HepG2 (cell line): ENCODE data around the gene SAMD9. TPM values are rescaled to one million over a fixed set of nuclear protein-coding genes. Genes with fewer than 3 reads are reported as not detected.
A peak's percentile ranks its signal among the peaks of the same experiment; 100 is the strongest.

Source experiments
- ATAC-seq: fragments of 200-7000 bp; cut with Tn5 transposase; 3 replicates; pipeline ENCODE4 v1.9.1; 2020; ENCODE audit warnings: mild to moderate bottlenecking, moderate library complexity
- BruUV-seq: library from RNA; stranded (reverse); fragments of 400-500 nt; replicated peaks from 2 replicates; lab custom pipeline; 2021; lab: Mats Ljungman, UMichigan
- CTCF ChIA-PET: fragments of 300-600 bp; formaldehyde crosslinking; extraction: SDS; loops from one replicate; lab custom pipeline; 2021; ENCODE audit warnings: low total read pairs, inconsistent platforms, low intra/inter-chr PET ratio; lab: Yijun Ruan, JAX
- POLR2A ChIA-PET: fragments of 350-600 bp; sonication (Branson Sonifier 250); formaldehyde crosslinking; loops from one replicate; lab custom pipeline; 2020; ENCODE audit warnings: antibody characterized with exemption, inconsistent platforms; lab: Yijun Ruan, JAX
- DNase-seq: peaks from one replicate; pipeline ENCODE4 v3.0.0-alpha.2; 2015; ENCODE audit warnings: low spot score
- FAIRE-seq: peaks from 3 replicates; lab custom pipeline; 2011; peaks lifted over from hg19 to GRCh38; lab: Jason Lieb, UNC
- H2AFZ ChIP-seq: one replicate; pipeline ENCODE4 v1.6.1; 2011; ENCODE audit warnings: low read length, inconsistent platforms
- H3K27ac ChIP-seq: fragments of 300-600 bp; 3 replicates; pipeline ENCODE4 v1.8.0; 2011; ENCODE audit warnings: mixed run types, mild to moderate bottlenecking, mixed read lengths, low read length, inconsistent platforms; ENCODE audit not compliant: insufficient read depth; ENCODE audit errors: extremely low read length
- H3K27me3 ChIP-seq, 2 experiments: fragments of 200-600 bp in 1 of 2; 2 replicates in 1 of 2; 3 replicates in 1 of 2; pipeline versions ENCODE4 v1.6.0 to v1.8.0; 2011; ENCODE audit warnings: low read length in 2 of 2, mild to moderate bottlenecking in 2 of 2, moderate library complexity in 2 of 2, inconsistent platforms in 1 of 2; ENCODE audit not compliant: insufficient read depth in 2 of 2, control insufficient read depth in 1 of 2
- H3K36me3 ChIP-seq, 2 experiments: fragments of 200-600 bp in 1 of 2; replicated peaks in 1 of 2; 2 replicates in 1 of 2; 3 replicates in 1 of 2; pipeline versions ENCODE4 v1.5.1 to v1.8.0; 2011; ENCODE audit warnings: low read length in 2 of 2, inconsistent platforms in 1 of 2; ENCODE audit not compliant: insufficient read depth in 2 of 2, control insufficient read depth in 1 of 2
- H3K4me1 ChIP-seq: 2 replicates; pipeline ENCODE4 v1.5.1; 2012; ENCODE audit warnings: low read length, inconsistent platforms; ENCODE audit not compliant: insufficient read depth
- H3K4me2 ChIP-seq: 2 replicates; pipeline ENCODE4 v1.6.0; 2011; ENCODE audit warnings: low read depth, low read length, inconsistent platforms
- H3K4me3 ChIP-seq, 3 experiments: fragments of 200-600 bp in 1 of 3; sonication (generic), shearing (Covaris generic) in 1 of 3; replicated peaks in 1 of 3; 2 replicates each; pipeline ENCODE4 v1.5.1; 2011 to 2016; ENCODE audit warnings: low read length in 3 of 3, inconsistent platforms in 2 of 3, low read depth in 2 of 3, mild to moderate bottlenecking in 2 of 3, control low read depth in 1 of 3, mixed read lengths in 1 of 3; ENCODE audit not compliant: insufficient read depth in 1 of 3
- H3K79me2 ChIP-seq: one replicate; pipeline ENCODE4 v1.6.1; 2011; ENCODE audit warnings: low read length, inconsistent platforms; ENCODE audit not compliant: insufficient read depth
- H3K9ac ChIP-seq: 2 replicates; pipeline ENCODE4 v1.6.0; 2011; ENCODE audit warnings: mild to moderate bottlenecking, low read depth, low read length, inconsistent platforms; ENCODE audit not compliant: insufficient read depth
- H3K9me3 ChIP-seq: 2 replicates; pipeline ENCODE4 v1.5.1; 2012; ENCODE audit warnings: mild to moderate bottlenecking, low read length
- H4K20me1 ChIP-seq: 2 replicates; pipeline ENCODE4 v1.6.0; 2011; ENCODE audit warnings: inconsistent platforms, mild to moderate bottlenecking, low read length, moderate library complexity; ENCODE audit not compliant: insufficient read depth
- POLR2AphosphoS5 ChIP-seq: IDR thresholded peaks from 2 replicates; pipeline ENCODE4 v1.6.1; 2012; ENCODE audit warnings: low read depth, low read length
- SRSF4 ChIP-seq: fragments of 200-400 bp; formaldehyde crosslinking; IDR thresholded peaks from one replicate; pipeline ENCODE4 v1.6.1; 2018; ENCODE audit warnings: mild to moderate bottlenecking, low read depth, low read length, moderate library complexity; ENCODE audit not compliant: poor library complexity, severe bottlenecking
- STAG1 ChIP-seq: sonication (generic); formaldehyde crosslinking; IDR thresholded peaks from 2 replicates; pipeline ENCODE4 v1.4.0; 2020; ENCODE audit warnings: missing genetic modification reagents
- ZNF207 ChIP-seq: fragments of 450-650 bp; IDR thresholded peaks from 2 replicates; pipeline ENCODE4 v1.6.1; 2016; ENCODE audit warnings: antibody characterized with exemption, borderline replicate concordance
- ZNF749 ChIP-seq: sonication (generic); formaldehyde crosslinking; IDR thresholded peaks from 2 replicates; pipeline ENCODE4 v1.8.0; 2022; ENCODE audit warnings: mild to moderate bottlenecking, missing genetic modification reagents, moderate library complexity, borderline replicate concordance
- WGBS: methylation state at CpG from one replicate; pipeline ENCODE4 v1.1.6; 2017; ENCODE audit warnings: low lambda C conversion rate; 5-methylcytosine and 5-hydroxymethylcytosine counted together
- in situ Hi-C: cut with HindIII; loops from 2 replicates; pipeline ENCODE4 v1.10.0; 2017; ENCODE audit warnings: low pct_unique_long_range_greater_than_20kb; ENCODE audit not compliant: extremely low pct_ligation_motif_present
- intact Hi-C: fragments of 100-400 bp; cut with micrococcal nuclease; formaldehyde crosslinking; loops from one replicate; pipeline ENCODE4 v1.10.0; 2022; ENCODE audit not compliant: unreplicated experiment
- polyA plus RNA-seq, 8 experiments: library from polyadenylated mRNA; depleted of rRNA in 3 of 8; stranded (reverse) in 7 of 8; unstranded in 1 of 8; fragments of >200 nt; fragmentation: Illumina TruSeq in 4 of 8; extraction: Trizol in 4 of 8; gene quantifications; 2 replicates each; pipeline versions ENCODE4 v1.2.1 to v1.2.3, GENCODE V29; 2011 to 2016; ENCODE audit warnings: low read depth in 4 of 8, missing spikeins in 1 of 8, mixed read lengths in 1 of 8; ENCODE audit not compliant: insufficient read depth in 1 of 8
- total RNA-seq, 5 experiments: library from RNA; depleted of rRNA; stranded (reverse); fragments of >200 nt; fragmentation: Illumina TruSeq; extraction: Trizol; gene quantifications; 2 replicates each; pipeline ENCODE4 v1.2.3, GENCODE V29; 2016; ENCODE audit warnings: low read depth in 1 of 5
- TF ChIP-seq, protein P1 (sequence below): sonication (generic); formaldehyde crosslinking; IDR thresholded peaks from 2 replicates; pipeline ENCODE4 v1.4.0; 2020; ENCODE audit warnings: missing genetic modification reagents
- TF ChIP-seq, protein P2 (sequence below): sonication (generic); formaldehyde crosslinking; IDR thresholded peaks from 2 replicates; pipeline ENCODE4 v1.4.0; 2020; ENCODE audit warnings: missing genetic modification reagents, borderline replicate concordance
- TF ChIP-seq, protein P3 (sequence below): sonication (generic); formaldehyde crosslinking; IDR thresholded peaks from 2 replicates; pipeline ENCODE4 v1.4.0; 2020; ENCODE audit warnings: missing genetic modification reagents
- TF ChIP-seq, protein P4 (sequence below): sonication (generic); formaldehyde crosslinking; IDR thresholded peaks from 2 replicates; pipeline ENCODE4 v1.5.0; 2020; ENCODE audit warnings: mild to moderate bottlenecking, missing genetic modification reagents, moderate library complexity

The SAMD9 gene
- total and polyA plus RNA-seq, 2 of the 13 experiments (the other 11 are each of a cell fraction or from before 2014, with no cell fraction given) = 0.08 to 1.5 TPM

DNA sequence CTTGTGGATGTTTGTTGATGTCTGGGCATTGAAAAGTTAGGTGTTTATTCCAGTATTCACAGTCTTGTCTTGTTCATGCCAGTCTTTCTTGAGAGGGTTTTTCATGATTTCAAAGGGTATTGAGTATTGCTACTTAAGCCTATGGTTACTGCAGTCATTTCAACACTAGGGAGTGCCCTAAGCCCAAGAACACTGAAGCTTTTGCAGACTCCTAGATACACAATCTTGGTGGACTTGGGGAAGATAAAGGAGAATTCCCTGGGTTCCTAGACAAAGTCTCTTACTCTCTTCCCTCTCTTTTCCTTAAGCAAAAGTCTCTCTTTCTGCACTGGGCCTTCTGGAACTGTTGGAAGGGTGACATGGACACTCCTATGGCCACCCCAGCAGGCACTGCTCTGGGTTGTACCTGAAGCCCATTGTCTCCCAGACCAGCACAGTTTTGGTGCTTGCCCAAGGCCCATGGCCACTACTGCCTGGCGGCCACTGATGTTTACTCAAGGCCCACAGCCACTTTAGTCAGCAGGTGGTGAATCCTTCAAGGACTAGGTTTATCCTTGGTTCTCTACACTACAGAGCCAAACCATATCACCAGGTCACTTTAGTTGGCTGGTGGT lies 24.9 kb downstream of the SAMD9 start:
- H3K9me3 ChIP-seq = no peaks in the 10 kb centered on the region

More for the DNA sequence above, 24.9 kb downstream of the SAMD9 start:
- Histone ChIP-seq H3K79me2 (no peaks in the 10 kb centered on the region), H3K9ac (no peak overlapping the region), H3K4me3 (no peak overlapping the region), H3K27ac (no peak overlapping the region), H3K36me3 (no peaks in the 10 kb centered on the region), H3K4me1 (no peaks in the 10 kb centered on the region), H3K27me3 (no peaks in the 10 kb centered on the region), H4K20me1 (no peaks in the 10 kb centered on the region), H3K4me2 (no peak overlapping the region), H2AFZ (no peak overlapping the region)
- no TSS peak for BruUV-seq
- in situ Hi-C loops (no loop called here), intact Hi-C loops (loop anchor here (1.0 to 5.0 kb wide), 2 partner anchors 135 to 459 kb away; no protein-coding TSS in a partner anchor)
- TF ChIP-seq, protein P1, sequence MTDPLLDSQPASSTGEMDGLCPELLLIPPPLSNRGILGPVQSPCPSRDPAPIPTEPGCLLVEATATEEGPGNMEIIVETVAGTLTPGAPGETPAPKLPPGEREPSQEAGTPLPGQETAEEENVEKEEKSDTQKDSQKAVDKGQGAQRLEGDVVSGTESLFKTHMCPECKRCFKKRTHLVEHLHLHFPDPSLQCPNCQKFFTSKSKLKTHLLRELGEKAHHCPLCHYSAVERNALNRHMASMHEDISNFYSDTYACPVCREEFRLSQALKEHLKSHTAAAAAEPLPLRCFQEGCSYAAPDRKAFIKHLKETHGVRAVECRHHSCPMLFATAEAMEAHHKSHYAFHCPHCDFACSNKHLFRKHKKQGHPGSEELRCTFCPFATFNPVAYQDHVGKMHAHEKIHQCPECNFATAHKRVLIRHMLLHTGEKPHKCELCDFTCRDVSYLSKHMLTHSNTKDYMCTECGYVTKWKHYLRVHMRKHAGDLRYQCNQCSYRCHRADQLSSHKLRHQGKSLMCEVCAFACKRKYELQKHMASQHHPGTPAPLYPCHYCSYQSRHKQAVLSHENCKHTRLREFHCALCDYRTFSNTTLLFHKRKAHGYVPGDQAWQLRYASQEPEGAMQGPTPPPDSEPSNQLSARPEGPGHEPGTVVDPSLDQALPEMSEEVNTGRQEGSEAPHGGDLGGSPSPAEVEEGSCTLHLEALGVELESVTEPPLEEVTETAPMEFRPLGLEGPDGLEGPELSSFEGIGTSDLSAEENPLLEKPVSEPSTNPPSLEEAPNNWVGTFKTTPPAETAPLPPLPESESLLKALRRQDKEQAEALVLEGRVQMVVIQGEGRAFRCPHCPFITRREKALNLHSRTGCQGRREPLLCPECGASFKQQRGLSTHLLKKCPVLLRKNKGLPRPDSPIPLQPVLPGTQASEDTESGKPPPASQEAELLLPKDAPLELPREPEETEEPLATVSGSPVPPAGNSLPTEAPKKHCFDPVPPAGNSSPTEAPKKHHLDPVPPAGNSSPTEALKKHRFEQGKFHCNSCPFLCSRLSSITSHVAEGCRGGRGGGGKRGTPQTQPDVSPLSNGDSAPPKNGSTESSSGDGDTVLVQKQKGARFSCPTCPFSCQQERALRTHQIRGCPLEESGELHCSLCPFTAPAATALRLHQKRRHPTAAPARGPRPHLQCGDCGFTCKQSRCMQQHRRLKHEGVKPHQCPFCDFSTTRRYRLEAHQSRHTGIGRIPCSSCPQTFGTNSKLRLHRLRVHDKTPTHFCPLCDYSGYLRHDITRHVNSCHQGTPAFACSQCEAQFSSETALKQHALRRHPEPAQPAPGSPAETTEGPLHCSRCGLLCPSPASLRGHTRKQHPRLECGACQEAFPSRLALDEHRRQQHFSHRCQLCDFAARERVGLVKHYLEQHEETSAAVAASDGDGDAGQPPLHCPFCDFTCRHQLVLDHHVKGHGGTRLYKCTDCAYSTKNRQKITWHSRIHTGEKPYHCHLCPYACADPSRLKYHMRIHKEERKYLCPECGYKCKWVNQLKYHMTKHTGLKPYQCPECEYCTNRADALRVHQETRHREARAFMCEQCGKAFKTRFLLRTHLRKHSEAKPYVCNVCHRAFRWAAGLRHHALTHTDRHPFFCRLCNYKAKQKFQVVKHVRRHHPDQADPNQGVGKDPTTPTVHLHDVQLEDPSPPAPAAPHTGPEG (CRISPR knock-in tag) = no peak
- TF ChIP-seq STAG1 (CRISPR knock-in tag) (peak; percentile 53), ZNF749 (no peak), POLR2AphosphoS5 (no peak), ZNF207 (no peak), SRSF4 (no peak)
- TF ChIP-seq, protein P2, sequence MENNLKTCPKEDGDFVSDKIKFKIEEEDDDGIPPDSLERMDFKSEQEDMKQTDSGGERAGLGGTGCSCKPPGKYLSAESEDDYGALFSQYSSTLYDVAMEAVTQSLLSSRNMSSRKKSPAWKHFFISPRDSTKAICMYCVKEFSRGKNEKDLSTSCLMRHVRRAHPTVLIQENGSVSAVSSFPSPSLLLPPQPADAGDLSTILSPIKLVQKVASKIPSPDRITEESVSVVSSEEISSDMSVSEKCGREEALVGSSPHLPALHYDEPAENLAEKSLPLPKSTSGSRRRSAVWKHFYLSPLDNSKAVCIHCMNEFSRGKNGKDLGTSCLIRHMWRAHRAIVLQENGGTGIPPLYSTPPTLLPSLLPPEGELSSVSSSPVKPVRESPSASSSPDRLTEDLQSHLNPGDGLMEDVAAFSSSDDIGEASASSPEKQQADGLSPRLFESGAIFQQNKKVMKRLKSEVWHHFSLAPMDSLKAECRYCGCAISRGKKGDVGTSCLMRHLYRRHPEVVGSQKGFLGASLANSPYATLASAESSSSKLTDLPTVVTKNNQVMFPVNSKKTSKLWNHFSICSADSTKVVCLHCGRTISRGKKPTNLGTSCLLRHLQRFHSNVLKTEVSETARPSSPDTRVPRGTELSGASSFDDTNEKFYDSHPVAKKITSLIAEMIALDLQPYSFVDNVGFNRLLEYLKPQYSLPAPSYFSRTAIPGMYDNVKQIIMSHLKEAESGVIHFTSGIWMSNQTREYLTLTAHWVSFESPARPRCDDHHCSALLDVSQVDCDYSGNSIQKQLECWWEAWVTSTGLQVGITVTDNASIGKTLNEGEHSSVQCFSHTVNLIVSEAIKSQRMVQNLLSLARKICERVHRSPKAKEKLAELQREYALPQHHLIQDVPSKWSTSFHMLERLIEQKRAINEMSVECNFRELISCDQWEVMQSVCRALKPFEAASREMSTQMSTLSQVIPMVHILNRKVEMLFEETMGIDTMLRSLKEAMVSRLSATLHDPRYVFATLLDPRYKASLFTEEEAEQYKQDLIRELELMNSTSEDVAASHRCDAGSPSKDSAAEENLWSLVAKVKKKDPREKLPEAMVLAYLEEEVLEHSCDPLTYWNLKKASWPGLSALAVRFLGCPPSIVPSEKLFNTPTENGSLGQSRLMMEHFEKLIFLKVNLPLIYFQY = no peak
- TF ChIP-seq, protein P3, sequence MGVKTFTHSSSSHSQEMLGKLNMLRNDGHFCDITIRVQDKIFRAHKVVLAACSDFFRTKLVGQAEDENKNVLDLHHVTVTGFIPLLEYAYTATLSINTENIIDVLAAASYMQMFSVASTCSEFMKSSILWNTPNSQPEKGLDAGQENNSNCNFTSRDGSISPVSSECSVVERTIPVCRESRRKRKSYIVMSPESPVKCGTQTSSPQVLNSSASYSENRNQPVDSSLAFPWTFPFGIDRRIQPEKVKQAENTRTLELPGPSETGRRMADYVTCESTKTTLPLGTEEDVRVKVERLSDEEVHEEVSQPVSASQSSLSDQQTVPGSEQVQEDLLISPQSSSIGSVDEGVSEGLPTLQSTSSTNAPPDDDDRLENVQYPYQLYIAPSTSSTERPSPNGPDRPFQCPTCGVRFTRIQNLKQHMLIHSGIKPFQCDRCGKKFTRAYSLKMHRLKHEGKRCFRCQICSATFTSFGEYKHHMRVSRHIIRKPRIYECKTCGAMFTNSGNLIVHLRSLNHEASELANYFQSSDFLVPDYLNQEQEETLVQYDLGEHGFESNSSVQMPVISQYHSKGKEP (CRISPR knock-in tag) = no peak
- TF ChIP-seq, protein P4, sequence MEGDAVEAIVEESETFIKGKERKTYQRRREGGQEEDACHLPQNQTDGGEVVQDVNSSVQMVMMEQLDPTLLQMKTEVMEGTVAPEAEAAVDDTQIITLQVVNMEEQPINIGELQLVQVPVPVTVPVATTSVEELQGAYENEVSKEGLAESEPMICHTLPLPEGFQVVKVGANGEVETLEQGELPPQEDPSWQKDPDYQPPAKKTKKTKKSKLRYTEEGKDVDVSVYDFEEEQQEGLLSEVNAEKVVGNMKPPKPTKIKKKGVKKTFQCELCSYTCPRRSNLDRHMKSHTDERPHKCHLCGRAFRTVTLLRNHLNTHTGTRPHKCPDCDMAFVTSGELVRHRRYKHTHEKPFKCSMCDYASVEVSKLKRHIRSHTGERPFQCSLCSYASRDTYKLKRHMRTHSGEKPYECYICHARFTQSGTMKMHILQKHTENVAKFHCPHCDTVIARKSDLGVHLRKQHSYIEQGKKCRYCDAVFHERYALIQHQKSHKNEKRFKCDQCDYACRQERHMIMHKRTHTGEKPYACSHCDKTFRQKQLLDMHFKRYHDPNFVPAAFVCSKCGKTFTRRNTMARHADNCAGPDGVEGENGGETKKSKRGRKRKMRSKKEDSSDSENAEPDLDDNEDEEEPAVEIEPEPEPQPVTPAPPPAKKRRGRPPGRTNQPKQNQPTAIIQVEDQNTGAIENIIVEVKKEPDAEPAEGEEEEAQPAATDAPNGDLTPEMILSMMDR (CRISPR knock-in tag) = peak; percentile 48
- ChIA-PET CTCF (interaction anchor here (2.0 kb wide), 1 partner anchor 135 kb away, joined by 7 read pairs; no protein-coding TSS in a partner anchor), POLR2A (no interaction called here)
- ATAC-seq (peak; percentile 70), FAIRE-seq (no peak), DNase-seq (peak; percentile 15)
- WGBS = 33% methylated on average over 1 of the region's 1 CpG
